Astrocyte (in vitro differentiated cells and primary cell): Measurements from ENCODE around the gene PRRT1.

Experiments used
- CTCF ChIP-seq: IDR thresholded peaks from 2 replicates; pipeline ENCODE4 v1.5.1; 2011; ENCODE audit warnings: low read depth, mild to moderate bottlenecking, inconsistent platforms, low read length, moderate library complexity; ENCODE audit not compliant: insufficient read depth
- EZH2 ChIP-seq: IDR thresholded peaks from 2 replicates; pipeline ENCODE4 v1.6.1; 2012; ENCODE audit warnings: mild to moderate bottlenecking, low read length, inconsistent platforms; ENCODE audit not compliant: insufficient read depth

- TF ChIP-seq CTCF, result no peak
- TF ChIP-seq EZH2, result no peak
These were observed 18.0 kb downstream of the PRRT1 start for GRCh38 chr6:32133786-32134185.
